GM18499 (cell line): ENCODE data around the gene NAA38.

Source experiments
- ATAC-seq: cut with Tn5 transposase; IDR thresholded peaks from one replicate; pipeline ENCODE4 v1.9.1; 2021; ENCODE audit warnings: moderate number of reproducible peaks; ENCODE audit not compliant: insufficient read depth, unreplicated experiment

NAA38 gene

GRCh38 chr17:7856811-7857712, at the start of gene NAA38:
Gene NAA38, minus strand, starts transcription at chr17:7857559. Its CDS starts 96 bp downstream, at chr17:7857463.
- ATAC-seq = peak; percentile 52

DNA sequence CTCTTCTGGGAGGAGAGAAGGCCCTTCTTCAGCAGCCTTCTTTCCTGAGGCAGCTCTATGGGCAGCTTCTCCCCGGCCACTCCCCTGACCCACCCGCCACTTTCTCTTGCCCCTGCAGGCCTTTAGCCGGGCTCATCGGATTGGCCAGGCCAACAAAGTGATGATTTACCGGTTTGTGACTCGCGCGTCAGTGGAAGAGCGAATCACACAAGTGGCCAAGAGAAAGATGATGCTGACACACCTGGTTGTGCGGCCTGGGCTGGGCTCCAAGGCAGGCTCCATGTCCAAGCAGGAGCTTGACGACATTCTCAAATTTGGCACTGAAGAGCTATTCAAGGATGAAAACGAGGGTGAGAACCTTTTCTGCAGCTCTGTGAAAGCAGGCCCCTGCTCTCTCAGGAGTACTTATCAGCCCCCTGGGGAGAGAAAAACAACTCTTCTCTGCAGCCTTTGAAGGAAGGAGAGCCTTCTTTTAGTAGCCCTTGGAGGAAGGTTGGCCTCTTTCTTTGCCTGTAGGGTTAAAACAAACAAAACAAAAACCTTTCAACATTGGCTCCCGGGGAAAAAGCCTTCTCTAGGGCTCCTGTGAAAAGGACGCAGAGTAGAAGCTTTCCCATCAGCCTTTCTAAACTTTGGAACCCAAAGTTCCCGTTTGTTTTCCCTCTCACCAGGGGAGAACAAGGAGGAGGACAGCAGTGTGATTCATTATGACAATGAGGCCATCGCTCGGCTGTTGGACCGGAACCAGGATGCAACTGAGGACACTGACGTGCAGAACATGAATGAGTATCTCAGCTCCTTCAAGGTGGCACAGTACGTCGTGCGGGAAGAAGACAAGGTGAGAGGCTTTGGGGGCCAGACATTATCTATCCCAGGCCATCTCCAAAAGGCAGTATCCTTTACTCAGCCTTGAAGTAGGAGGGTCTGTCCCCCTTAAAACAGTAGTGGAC, 46.1 kb upstream of the NAA38 start:
- no peak for ATAC-seq

DNA sequence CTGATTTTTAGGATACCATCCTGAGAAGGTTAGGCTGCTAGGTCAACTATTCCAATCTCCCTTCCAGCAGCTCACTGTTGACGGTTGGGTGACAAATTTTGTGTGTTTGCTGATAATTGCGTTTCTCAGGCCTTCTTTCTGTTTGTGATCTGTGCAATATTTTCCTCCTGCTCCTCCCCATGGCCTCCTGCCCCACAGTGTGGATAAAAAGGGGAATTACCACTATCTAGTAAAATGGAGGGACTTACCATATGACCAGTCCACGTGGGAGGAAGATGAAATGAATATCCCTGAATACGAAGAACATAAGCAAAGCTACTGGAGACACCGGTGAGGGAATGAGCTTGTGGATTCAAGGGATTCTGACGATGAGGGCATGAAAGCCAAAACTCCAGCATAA, 40.4 kb upstream of the NAA38 start:
- ATAC-seq = no peak

- no peak for ATAC-seq
Measured at GRCh38 chr17:7897090-7897489, 39.7 kb upstream of the NAA38 start.

GRCh38 chr17:7894866-7895265, 37.5 kb upstream of the NAA38 start:
- ATAC-seq = no peak

DNA sequence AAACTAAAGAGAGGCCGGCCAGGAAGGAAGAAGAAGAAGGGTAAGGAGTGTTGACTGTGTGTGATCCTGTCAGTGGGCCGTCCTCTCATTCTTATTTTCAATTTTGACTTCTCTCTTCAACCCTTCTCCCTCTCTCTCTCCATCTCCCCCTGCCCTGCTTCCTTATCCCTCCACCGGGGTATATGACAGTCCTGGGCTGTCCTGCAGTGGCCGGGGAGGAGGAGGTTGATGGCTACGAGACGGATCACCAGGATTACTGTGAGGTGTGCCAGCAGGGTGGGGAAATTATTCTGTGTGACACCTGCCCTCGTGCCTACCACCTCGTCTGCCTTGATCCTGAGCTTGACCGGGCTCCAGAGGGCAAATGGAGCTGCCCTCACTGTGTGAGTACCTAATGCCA, 36.9 kb upstream of the NAA38 start:
- no peak for ATAC-seq

DNA sequence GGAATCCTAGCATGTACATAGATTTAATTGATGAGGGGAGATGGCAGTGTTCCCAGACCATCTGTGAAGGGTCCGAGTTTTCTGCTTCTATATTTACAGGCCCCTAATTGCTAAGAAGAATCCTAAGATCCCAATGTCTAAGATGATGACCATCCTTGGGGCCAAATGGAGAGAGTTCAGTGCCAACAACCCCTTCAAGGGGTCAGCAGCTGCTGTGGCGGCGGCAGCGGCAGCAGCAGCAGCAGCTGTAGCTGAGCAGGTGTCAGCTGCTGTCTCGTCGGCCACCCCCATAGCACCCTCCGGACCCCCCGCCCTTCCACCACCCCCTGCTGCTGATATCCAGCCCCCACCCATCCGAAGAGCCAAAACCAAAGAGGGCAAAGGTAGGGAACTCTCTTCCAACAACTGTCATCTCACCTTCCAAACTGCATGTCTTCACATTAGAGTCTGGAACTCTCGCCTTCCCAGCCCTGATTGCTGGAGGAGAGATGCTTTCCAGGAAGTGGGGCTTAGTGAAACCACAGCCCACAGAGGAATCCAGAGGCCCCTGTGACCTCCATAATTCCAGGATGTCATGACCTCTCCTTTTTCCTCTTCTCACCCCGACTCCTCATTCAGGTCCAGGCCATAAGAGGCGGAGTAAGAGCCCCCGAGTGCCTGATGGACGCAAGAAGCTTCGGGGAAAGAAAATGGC, 36.0 kb upstream of the NAA38 start:
- ATAC-seq = no peak

- no peak for ATAC-seq
Measured at GRCh38 chr17:7889166-7889955, 32.0 kb upstream of the NAA38 start.

- no peak for ATAC-seq
Measured at GRCh38 chr17:7888184-7888920, 31.0 kb upstream of the NAA38 start, which contains the start of gene CHD3. Gene CHD3, plus strand, starts transcription at chr17:7888789. Its CDS starts 212 bp downstream, at chr17:7889001.

- ATAC-seq = no peak
Measured at GRCh38 chr17:7887482-7888183, 30.3 kb upstream of the NAA38 start.

GRCh38 chr17:7887038-7887481, 29.7 kb upstream of the NAA38 start:
- no peak for ATAC-seq

DNA sequence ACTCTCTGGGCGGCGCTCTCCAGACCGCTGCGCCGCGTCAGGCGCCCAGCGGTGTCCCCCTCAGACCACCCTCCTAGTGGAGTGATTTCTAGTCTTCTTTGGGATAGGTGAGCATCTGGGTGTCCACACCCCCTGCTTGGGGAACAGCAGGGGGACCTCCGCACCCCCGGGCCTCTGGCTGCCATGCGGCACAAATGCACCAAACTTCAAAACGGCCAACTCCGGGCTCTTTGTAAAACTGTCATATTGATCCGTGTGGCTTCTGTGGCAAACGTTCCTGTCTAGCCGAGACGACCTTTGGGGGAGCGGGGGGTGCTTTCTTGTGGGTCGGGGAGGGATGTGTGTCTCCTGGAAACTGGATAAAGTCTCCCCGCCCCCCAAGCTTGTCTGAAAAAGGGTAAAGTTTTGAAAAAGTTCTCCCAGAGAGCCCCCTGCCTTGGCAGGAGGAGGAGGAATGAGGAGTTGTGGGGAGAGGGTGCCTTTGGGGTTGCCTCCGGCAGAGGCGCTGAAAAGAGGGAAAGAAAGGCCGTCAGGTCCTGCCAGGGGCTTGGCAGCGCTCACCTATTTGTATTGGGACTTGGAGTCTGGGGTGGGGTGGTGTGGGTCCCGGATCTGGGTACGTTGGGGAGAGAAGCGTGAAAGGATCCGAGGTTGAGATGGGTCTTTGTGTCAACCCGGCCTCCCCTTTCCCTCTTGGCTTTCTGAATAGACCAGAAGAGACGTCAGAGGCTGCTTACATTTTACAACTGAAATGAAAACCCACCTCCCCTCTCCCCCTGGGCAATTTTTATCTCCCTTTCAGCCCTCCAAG, 29.1 kb upstream of the NAA38 start:
- ATAC-seq = no peak

DNA sequence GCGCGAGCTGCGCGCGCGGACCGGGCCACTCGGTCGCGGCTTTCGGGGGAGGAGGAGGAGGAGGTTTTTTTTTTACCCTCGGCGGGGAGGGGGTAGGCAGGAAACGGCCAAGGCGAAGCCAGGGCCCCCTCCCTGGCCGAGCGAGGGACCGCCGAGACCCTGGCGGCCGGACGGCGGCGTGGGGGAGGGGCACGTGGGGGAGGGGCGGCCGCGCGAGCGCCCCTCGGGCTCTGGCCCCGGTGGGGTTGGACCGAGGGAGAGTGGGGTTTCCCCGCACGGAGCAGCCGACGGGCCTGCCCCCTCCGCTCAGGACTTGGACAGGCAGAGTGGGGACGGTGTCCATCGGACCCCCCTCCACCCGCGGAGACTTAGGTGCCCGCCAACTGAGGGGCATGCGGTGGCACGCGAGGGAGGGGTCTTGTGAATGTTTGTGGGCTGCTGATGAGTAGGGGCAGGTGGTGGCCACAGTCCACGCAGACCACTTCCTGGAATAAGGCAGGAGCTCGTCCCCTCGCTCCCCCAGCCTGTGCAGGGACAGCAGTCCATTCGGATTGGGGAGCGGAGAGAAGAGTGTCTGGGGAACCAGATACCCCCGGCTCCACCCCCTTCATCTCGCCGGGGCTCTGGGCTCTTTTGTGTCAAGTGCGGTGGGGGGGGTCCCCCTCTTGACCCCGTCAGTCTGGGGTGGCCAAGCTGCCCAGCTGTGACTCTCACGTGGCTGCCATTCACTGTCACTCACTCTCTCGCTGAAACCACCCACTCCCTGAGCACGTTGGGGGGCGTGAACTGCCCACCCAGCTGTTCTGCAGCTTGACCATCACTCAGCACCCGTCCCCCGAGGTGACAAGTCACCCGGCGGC, 28.2 kb upstream of the NAA38 start:
- ATAC-seq = no peak

DNA sequence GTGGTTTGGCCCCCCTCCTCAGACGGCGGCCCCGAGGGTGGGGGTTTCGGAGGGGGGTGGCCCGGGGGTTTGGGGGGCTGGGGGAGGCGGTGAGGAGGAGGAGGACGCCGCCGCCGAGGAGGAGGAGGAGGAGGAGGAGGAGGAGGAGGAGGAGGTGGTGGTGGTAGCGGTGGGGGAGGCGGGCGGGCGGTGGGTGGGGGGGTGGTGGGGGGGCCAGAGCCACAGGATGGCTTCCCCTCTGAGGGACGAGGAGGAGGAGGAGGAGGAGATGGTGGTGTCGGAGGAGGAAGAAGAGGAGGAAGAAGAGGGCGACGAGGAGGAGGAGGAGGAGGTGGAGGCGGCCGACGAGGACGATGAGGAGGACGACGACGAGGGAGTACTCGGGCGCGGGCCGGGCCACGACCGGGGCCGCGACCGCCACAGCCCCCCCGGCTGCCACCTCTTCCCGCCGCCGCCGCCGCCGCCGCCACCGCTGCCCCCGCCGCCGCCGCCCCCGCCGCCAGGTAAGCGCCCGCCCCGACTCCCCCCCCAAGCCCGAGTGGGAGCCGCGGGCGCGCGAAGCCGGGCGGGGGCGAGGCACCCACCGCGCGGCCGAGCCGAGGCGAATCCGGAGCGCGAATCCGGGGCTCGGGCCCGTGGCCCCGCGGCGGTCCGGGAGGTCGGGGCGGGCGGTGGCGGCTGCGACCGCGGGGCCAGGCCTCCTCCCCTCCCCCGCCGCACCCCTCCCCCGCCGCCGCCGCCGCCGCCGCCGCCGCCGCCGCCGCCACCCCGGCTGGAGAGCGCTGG, 27.4 kb upstream of the NAA38 start:
- ATAC-seq = no peak

DNA sequence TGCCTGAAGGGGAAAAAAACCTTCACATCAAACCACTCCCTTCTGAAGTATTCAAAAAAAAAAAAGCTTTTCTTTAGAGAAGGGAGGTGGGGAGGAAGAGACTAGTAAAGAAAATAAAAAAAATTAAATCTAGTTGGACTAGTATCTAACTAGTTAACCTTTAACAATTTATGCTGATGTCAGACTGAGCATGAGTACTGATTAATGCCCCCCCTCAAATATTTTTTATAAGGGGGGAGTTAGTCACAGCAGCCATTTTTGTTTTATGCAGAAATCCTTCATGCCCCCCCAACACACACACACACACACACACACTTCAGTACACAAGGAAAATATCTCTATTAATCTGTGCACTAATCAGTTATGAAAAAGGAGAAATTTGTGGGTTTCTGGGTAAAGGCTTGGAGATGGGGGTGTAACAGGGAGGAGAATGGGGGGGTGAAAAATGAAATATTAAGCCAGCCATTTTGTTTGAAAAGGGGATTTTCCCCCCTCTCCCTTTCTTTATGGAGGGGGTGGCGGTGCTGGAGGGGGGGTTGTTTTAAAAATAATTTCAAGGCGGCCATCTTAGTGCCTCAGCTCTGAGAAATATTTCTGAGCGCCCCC, 26.5 kb upstream of the NAA38 start:
- no peak for ATAC-seq
